KMS-11 (cell line): ENCODE measurements around the gene ZNF681.

Experiments
- H2AFZ ChIP-seq: fragments of 200-600 bp; sonication (generic); 2 replicates; pipeline ENCODE4 v1.6.1; 2016; ENCODE audit warnings: antibody characterized with exemption, mixed run types, low read depth
- H3K27ac ChIP-seq: fragments of 200-600 bp; sonication (generic); 2 replicates; pipeline ENCODE4 v1.6.1; 2016; ENCODE audit warnings: mild to moderate bottlenecking, mixed run types
- H3K27me3 ChIP-seq: fragments of 200-600 bp; sonication (generic); 2 replicates; pipeline ENCODE4 v1.6.1; 2017; ENCODE audit warnings: mild to moderate bottlenecking, low read depth, mixed run types, moderate library complexity; ENCODE audit not compliant: insufficient read depth
- H3K36me3 ChIP-seq: fragments of 200-600 bp; sonication (generic); 2 replicates; pipeline ENCODE4 v1.6.1; 2017; ENCODE audit warnings: mild to moderate bottlenecking, mixed run types; ENCODE audit not compliant: insufficient read depth
- H3K4me1 ChIP-seq: fragments of 200-600 bp; sonication (generic); 2 replicates; pipeline ENCODE4 v1.6.1; 2016; ENCODE audit warnings: mild to moderate bottlenecking, low read depth, mixed run types; ENCODE audit not compliant: poor library complexity, severe bottlenecking
- H3K4me2 ChIP-seq: fragments of 200-600 bp; sonication (generic); 2 replicates; pipeline ENCODE4 v1.7.0; 2016; ENCODE audit warnings: mild to moderate bottlenecking, mixed run types
- H3K4me3 ChIP-seq: fragments of 200-600 bp; sonication (generic); IDR thresholded peaks from 2 replicates; pipeline ENCODE4 v1.6.1; 2017; ENCODE audit warnings: low read depth, low read length, mixed read lengths; ENCODE audit not compliant: insufficient read depth
- H3K79me2 ChIP-seq: fragments of 200-600 bp; sonication (generic); 2 replicates; pipeline ENCODE4 v1.6.1; 2016; ENCODE audit warnings: low read depth, mixed run types; ENCODE audit not compliant: insufficient read depth
- H3K9ac ChIP-seq: fragments of 200-600 bp; sonication (generic); 2 replicates; pipeline ENCODE4 v1.6.1; 2016; ENCODE audit warnings: mild to moderate bottlenecking, mixed run types
- H4K20me1 ChIP-seq: fragments of 200-600 bp; sonication (generic); 2 replicates; pipeline ENCODE4 v1.6.1; 2016; ENCODE audit warnings: mild to moderate bottlenecking, mixed run types; ENCODE audit not compliant: insufficient read depth
- CTCF ChIP-seq: fragments of 200-600 bp; sonication (generic); conservative IDR thresholded peaks from 2 replicates; pipeline ENCODE4 v1.6.1; 2017; ENCODE audit warnings: low read depth, mild to moderate bottlenecking, antibody characterized with exemption, low read length, moderate library complexity, mixed read lengths

Gene ZNF681

GRCh38 chr19:23800868-23801267 is 42.2 kb upstream of the ZNF681 start:
- Histone ChIP-seq H2AFZ (no peak overlapping the region), H4K20me1 (no peaks in the 10 kb centered on the region), H3K79me2 (no peaks in the 10 kb centered on the region), H3K27me3 (no peaks in the 10 kb centered on the region), H3K36me3 (no peaks in the 10 kb centered on the region), H3K9ac (no peak overlapping the region), H3K4me1 (no peaks in the 10 kb centered on the region), H3K4me3 (no peak overlapping the region), H3K27ac (no peak overlapping the region), H3K4me2 (no peak overlapping the region)
- no peak for TF ChIP-seq CTCF

DNA sequence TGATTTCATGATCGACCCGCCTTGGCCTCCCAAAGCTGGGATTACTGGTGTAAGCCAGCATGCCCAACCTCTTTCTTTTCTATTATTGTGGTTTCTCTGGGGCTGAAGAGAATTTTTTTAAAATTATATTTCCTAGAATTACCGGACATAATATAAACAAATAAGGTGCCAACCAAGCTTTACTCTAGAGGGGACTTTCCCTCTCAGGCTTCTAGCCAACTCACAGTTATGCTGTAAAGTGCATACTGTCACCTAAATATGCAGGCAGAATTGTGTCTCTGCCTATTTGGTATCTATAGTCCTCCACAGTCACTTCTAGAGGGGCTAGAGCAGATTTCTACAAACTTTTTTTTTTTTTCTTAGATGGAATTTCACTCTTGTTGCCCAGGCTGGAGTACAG is 41.6 kb upstream of the ZNF681 start:
- Histone ChIP-seq H4K20me1 (no peaks in the 10 kb centered on the region), H3K4me2 (no peak overlapping the region), H3K27ac (no peak overlapping the region), H3K4me1 (no peaks in the 10 kb centered on the region), H3K4me3 (no peak overlapping the region), H3K36me3 (no peaks in the 10 kb centered on the region), H3K27me3 (no peaks in the 10 kb centered on the region), H3K9ac (no peak overlapping the region), H3K79me2 (no peaks in the 10 kb centered on the region), H2AFZ (no peak overlapping the region)
- TF ChIP-seq CTCF, result no peak

- Histone ChIP-seq H3K4me3 (no peak overlapping the region), H3K79me2 (no peaks in the 10 kb centered on the region), H2AFZ (no peak overlapping the region), H3K4me2 (no peak overlapping the region), H3K4me1 (no peaks in the 10 kb centered on the region), H3K27me3 (no peaks in the 10 kb centered on the region), H3K27ac (no peak overlapping the region), H4K20me1 (no peaks in the 10 kb centered on the region), H3K9ac (no peak overlapping the region), H3K36me3 (no peaks in the 10 kb centered on the region)
- TF ChIP-seq CTCF, result no peak
Observed at GRCh38 chr19:23799321-23799720, 40.6 kb upstream of the ZNF681 start.

GRCh38 chr19:23795462-23795861 is 36.8 kb upstream of the ZNF681 start:
- no peaks in the 10 kb centered on the region for H3K79me2 ChIP-seq
- no peak for TF ChIP-seq CTCF

More at GRCh38 chr19:23795462-23795861, 36.8 kb upstream of the ZNF681 start:
- H3K27ac ChIP-seq, result no peak overlapping the region
- H3K27me3 ChIP-seq, result no peaks in the 10 kb centered on the region
- H3K36me3 ChIP-seq, result no peaks in the 10 kb centered on the region
- H3K4me2 ChIP-seq, result no peak overlapping the region
- H3K9ac ChIP-seq, result no peak overlapping the region
- H3K4me1 ChIP-seq, result no peaks in the 10 kb centered on the region
- no peak overlapping the region for H3K4me3 ChIP-seq
- H2AFZ ChIP-seq, result no peak overlapping the region
- no peaks in the 10 kb centered on the region for H4K20me1 ChIP-seq
